Keratinocyte (primary cell): ENCODE data around the gene WNK2. TPM values are rescaled to one million over a fixed set of nuclear protein-coding genes. Genes with fewer than 3 reads are reported as not detected.

Source experiments
- DNase-seq: peaks from one replicate; pipeline ENCODE4 v3.0.0-alpha.2; 2011; ENCODE audit warnings: low read depth, missing footprints, low spot score
- FAIRE-seq: peaks from 2 replicates; lab custom pipeline; 2011; peaks lifted over from hg19 to GRCh38; lab: Jason Lieb, UNC
- H2AFZ ChIP-seq: 2 replicates; pipeline ENCODE4 v1.6.0; 2012; ENCODE audit warnings: low read length, control low read depth, inconsistent platforms; ENCODE audit not compliant: control insufficient read depth
- H3K27ac ChIP-seq: 2 replicates; pipeline ENCODE4 v1.5.1; 2011; ENCODE audit warnings: low read length; ENCODE audit not compliant: control insufficient read depth, insufficient read depth
- H3K27me3 ChIP-seq: 3 replicates; pipeline ENCODE4 v1.6.0; 2011; ENCODE audit warnings: low read length; ENCODE audit not compliant: control insufficient read depth, insufficient read depth; ENCODE audit errors: extremely low read depth
- H3K36me3 ChIP-seq, 2 experiments: 2 replicates in 1 of 2; 3 replicates in 1 of 2; pipeline ENCODE4 v1.5.1; 2011; ENCODE audit warnings: low read length in 2 of 2, mild to moderate bottlenecking in 1 of 2; ENCODE audit not compliant: control insufficient read depth in 2 of 2, insufficient read depth in 2 of 2; ENCODE audit errors: extremely low read depth in 1 of 2
- H3K4me1 ChIP-seq: 3 replicates; pipeline ENCODE4 v1.5.1; 2011; ENCODE audit warnings: low read length; ENCODE audit not compliant: control insufficient read depth, insufficient read depth; ENCODE audit errors: extremely low read depth
- H3K4me2 ChIP-seq: 3 replicates; pipeline ENCODE4 v1.6.0; 2011; ENCODE audit warnings: low read depth, low read length; ENCODE audit not compliant: control insufficient read depth, insufficient read depth; ENCODE audit errors: extremely low read depth
- H3K4me3 ChIP-seq, 3 experiments: fragments of 200-600 bp in 1 of 3; sonication (generic) in 1 of 3; 2 replicates in 2 of 3; 3 replicates in 1 of 3; pipeline ENCODE4 v1.5.1; 2011 to 2016; ENCODE audit warnings: low read length in 3 of 3, mild to moderate bottlenecking in 3 of 3, control low read depth in 2 of 3, inconsistent platforms in 1 of 3, low read depth in 1 of 3, mixed read lengths in 1 of 3, mixed run types in 1 of 3, moderate library complexity in 1 of 3; ENCODE audit not compliant: control insufficient read depth in 2 of 3, insufficient read depth in 2 of 3; ENCODE audit errors: extremely low read depth in 1 of 3
- H3K79me2 ChIP-seq: 2 replicates; pipeline ENCODE4 v1.6.0; 2012; ENCODE audit warnings: low read length; ENCODE audit not compliant: control insufficient read depth, insufficient read depth
- H3K9ac ChIP-seq: 3 replicates; pipeline ENCODE4 v1.6.0; 2011; ENCODE audit warnings: low read length; ENCODE audit not compliant: control insufficient read depth, insufficient read depth; ENCODE audit errors: extremely low read depth
- H3K9me1 ChIP-seq: 3 replicates; pipeline ENCODE4 v1.6.0; 2011; ENCODE audit warnings: low read length; ENCODE audit not compliant: control insufficient read depth, insufficient read depth; ENCODE audit errors: extremely low read depth
- H3K9me3 ChIP-seq: 2 replicates; pipeline ENCODE4 v1.5.1; 2012; ENCODE audit warnings: low read depth, low read length; ENCODE audit not compliant: control insufficient read depth
- H4K20me1 ChIP-seq: 3 replicates; pipeline ENCODE4 v1.6.0; 2011; ENCODE audit warnings: low read length; ENCODE audit not compliant: control insufficient read depth, insufficient read depth; ENCODE audit errors: extremely low read depth
- CTCF ChIP-seq, 3 experiments: IDR thresholded peaks in 1 of 3; conservative IDR thresholded peaks in 1 of 3; optimal IDR thresholded peaks in 1 of 3; 2 replicates in 2 of 3; 3 replicates in 1 of 3; pipeline versions ENCODE3 to v1.5.1; 2011; ENCODE audit warnings: low read length in 3 of 3, mild to moderate bottlenecking in 3 of 3, moderate library complexity in 2 of 3, control low read depth in 1 of 3, inconsistent platforms in 1 of 3; ENCODE audit not compliant: insufficient read depth in 2 of 3; ENCODE audit errors: extremely low read depth in 1 of 3
- EZH2 ChIP-seq: IDR thresholded peaks from one replicate; pipeline ENCODE4 v1.6.1; 2012; ENCODE audit warnings: inconsistent platforms, mild to moderate bottlenecking, low read length, moderate library complexity
- dilution Hi-C: fragments of 300-500 bp; cut with MboI; formaldehyde crosslinking; loops from one replicate; pipeline ENCODE4 v1.7.0; 2020; ENCODE audit warnings: low sequenced_read_pairs; ENCODE audit not compliant: extremely low pct_ligation_motif_present
- polyA plus RNA-seq, 5 experiments: library from polyadenylated mRNA; depleted of rRNA in 3 of 5; stranded (reverse) in 3 of 5; stranded (forward) in 1 of 5; unstranded in 1 of 5; fragments of >200 nt; gene quantifications; 1 replicate in 1 of 5; 2 replicates in 3 of 5; 3 replicates in 1 of 5; pipeline versions ENCODE4 v1.2.1 to v1.2.3, GENCODE V29; 2011 to 2012; ENCODE audit warnings: missing spikeins in 2 of 5, low read depth in 1 of 5, low replicate concordance in 1 of 5

The WNK2 gene
- polyA plus RNA-seq, 1 donor (not counting 4 experiments of a cell fraction or from before 2014, with no cell fraction given) = not detected

DNA sequence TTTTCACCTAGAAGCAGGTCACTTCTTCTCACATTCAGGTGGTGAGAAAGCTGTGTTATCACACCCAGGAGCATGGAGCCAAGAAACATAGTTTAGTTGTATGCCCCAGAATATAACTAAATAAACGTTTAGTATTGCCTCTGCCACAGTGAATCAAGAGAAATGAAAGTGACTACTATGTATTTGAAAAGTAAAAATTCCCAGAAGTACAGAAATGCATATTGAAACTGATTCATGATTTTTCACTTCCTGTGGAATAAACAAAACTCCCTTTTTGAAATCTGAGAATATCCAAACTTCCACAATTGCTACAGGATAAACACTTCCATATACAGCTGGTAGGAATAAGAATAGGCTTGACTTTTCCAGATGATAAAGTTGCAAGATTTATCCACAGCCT lies 34.6 kb upstream of the WNK2 start:
- DNase-seq = no peak
- H3K9me3 ChIP-seq = peaks cover 3% of the 10 kb centered on the region
- TF ChIP-seq CTCF (optimal IDR thresholded peaks at IDR 0.05 in 1 of 3, IDR thresholded peaks at IDR 0.05 in 1 of 3, conservative IDR thresholded peaks at IDR 0.05 in 1 of 3; ENCODE audit: extremely low read depth in 1 of 3, insufficient read depth in 2 of 3, low read length in 3 of 3) (no peak), EZH2 (no peak)
- H3K79me2 ChIP-seq = no peaks in the 10 kb centered on the region
- no peaks in the 10 kb centered on the region for H3K27me3 ChIP-seq
- no peak overlapping the region for H3K9ac ChIP-seq
- no peak overlapping the region for H3K4me2 ChIP-seq
- FAIRE-seq = no peak
- peaks cover 3% of the 10 kb centered on the region for H3K4me1 ChIP-seq
- dilution Hi-C loops = no loop called here
- no peak overlapping the region for H2AFZ ChIP-seq
- H3K4me3 ChIP-seq = no peak overlapping the region
- no peaks in the 10 kb centered on the region for H3K9me1 ChIP-seq
- no peaks in the 10 kb centered on the region for H4K20me1 ChIP-seq
- H3K36me3 ChIP-seq = no peaks in the 10 kb centered on the region
- H3K27ac ChIP-seq = no peak overlapping the region

DNA sequence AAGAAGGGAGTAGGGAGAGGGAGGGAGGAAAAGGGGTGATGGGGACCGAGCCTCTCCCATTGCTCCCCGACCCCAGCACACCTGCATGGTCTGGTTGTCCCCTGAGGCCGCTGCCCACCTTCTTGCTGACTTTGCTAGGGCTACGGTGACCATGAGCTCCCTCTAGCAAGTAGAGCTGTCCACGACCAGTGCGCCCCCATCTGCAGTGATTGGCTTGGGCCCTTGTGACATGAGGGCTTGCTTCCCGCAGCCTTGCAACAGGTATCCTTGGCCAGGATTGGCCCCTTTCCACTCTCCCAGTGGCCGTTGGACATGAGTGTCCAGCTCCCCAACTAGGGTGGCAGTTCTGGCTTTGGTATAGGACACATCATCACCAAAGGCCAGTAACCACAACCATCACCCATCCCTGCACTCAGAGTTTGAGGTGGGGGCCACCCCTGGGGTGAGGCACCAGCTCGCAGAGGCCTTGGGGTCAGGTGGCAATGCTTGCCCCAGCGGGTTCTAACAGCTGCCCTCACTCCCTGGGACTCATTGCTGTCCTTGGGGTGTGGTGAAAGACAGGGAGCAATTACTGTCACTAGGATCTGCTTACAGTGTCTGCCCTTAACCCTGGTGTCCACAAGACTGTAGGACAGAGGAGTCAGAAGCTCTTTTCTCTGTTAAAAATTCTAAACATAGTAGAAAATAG lies 32.7 kb upstream of the WNK2 start:
- TF ChIP-seq EZH2 = no peak
- TF ChIP-seq CTCF (optimal IDR thresholded peaks at IDR 0.05 in 1 of 3, IDR thresholded peaks at IDR 0.05 in 1 of 3, conservative IDR thresholded peaks at IDR 0.05 in 1 of 3; ENCODE audit: extremely low read depth in 1 of 3, insufficient read depth in 2 of 3, low read length in 3 of 3) = no peak
- no peak overlapping the region for H3K4me3 ChIP-seq
- H3K9ac ChIP-seq = no peak overlapping the region
- FAIRE-seq = no peak
- no peaks in the 10 kb centered on the region for H3K27me3 ChIP-seq
- no peak for DNase-seq
- no peaks in the 10 kb centered on the region for H3K4me1 ChIP-seq
- no peaks in the 10 kb centered on the region for H3K36me3 ChIP-seq
- H4K20me1 ChIP-seq = no peaks in the 10 kb centered on the region
- peaks cover 3% of the 10 kb centered on the region for H3K9me3 ChIP-seq
- H3K4me2 ChIP-seq = no peak overlapping the region
- H3K79me2 ChIP-seq = no peaks in the 10 kb centered on the region
- H3K9me1 ChIP-seq = no peaks in the 10 kb centered on the region
- dilution Hi-C loops = loop anchor here (10.0 kb wide), 1 partner anchor 134 kb away; no protein-coding TSS in a partner anchor
- H3K27ac ChIP-seq = no peak overlapping the region
- H2AFZ ChIP-seq = no peak overlapping the region
